Measurements from ENCODE around the gene NLRP8.

Gene NLRP8

DNA sequence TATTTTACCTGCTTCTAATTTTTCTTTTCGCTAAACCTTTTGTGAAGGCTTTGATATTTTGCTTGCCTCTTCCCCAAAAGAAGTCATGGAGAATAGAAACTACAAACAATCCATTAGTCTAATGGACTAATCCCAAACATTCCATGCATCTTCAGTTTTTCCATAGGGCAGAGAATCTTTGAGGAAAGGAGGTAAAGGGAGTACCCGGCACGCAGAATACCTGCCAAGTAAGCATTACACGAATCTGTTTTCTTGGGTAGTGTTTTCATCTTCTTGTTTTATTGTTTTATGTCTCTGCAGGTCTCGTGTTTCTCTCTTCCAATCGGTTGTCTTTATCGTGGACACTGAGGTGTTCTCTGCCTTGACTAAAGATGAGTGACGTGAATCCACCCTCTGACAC is at the start of gene NLRP8:
Gene NLRP8 (plus strand): TSS at position 301 of the 400 bp plus-strand sequence.
- no peak within 1 kb of the TSS for H3K4me3 ChIP-seq
- no peak within 1 kb of the TSS for H3K27ac ChIP-seq
- no peak for DNase-seq (ENCODE audit: low spot score)
- TF ChIP-seq, protein P1, sequence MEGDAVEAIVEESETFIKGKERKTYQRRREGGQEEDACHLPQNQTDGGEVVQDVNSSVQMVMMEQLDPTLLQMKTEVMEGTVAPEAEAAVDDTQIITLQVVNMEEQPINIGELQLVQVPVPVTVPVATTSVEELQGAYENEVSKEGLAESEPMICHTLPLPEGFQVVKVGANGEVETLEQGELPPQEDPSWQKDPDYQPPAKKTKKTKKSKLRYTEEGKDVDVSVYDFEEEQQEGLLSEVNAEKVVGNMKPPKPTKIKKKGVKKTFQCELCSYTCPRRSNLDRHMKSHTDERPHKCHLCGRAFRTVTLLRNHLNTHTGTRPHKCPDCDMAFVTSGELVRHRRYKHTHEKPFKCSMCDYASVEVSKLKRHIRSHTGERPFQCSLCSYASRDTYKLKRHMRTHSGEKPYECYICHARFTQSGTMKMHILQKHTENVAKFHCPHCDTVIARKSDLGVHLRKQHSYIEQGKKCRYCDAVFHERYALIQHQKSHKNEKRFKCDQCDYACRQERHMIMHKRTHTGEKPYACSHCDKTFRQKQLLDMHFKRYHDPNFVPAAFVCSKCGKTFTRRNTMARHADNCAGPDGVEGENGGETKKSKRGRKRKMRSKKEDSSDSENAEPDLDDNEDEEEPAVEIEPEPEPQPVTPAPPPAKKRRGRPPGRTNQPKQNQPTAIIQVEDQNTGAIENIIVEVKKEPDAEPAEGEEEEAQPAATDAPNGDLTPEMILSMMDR (IDR thresholded peaks at IDR 0.05): no peak

DNA sequence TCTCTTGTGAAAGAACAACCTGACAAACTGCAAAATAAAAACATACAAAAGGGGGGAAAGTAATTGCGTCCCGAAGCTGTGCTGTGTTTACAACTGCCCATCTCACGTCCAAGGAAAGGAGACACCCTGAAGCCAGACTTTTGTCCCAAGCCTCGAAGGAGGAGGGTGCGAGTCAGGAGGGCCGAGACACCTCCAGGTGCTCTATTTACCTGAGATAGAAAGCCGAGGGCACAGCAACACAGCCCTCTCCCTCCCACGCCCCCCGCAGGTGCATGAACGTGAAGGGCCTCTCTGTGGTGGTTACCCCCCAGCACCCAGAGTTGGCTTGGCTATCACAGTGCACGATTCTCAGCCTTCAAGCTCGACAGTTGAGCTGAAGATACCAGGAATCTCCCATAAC is 48.7 kb upstream of the NLRP8 start:
- no peak for DNase-seq (ENCODE audit: low spot score)
- Histone ChIP-seq H3K4me3 (no peak overlapping the region), H3K27ac (no peak overlapping the region)
- TF ChIP-seq, protein P1 (IDR thresholded peaks at IDR 0.05): no peak

GRCh38 chr19:55901369-55902079 is 46.1 kb upstream of the NLRP8 start:
- Histone ChIP-seq H3K4me3 (no peak overlapping the region), H3K27ac (no peak overlapping the region)
- TF ChIP-seq, protein P1 (IDR thresholded peaks at IDR 0.05): no peak
- no peak for DNase-seq (ENCODE audit: low spot score)

DNA sequence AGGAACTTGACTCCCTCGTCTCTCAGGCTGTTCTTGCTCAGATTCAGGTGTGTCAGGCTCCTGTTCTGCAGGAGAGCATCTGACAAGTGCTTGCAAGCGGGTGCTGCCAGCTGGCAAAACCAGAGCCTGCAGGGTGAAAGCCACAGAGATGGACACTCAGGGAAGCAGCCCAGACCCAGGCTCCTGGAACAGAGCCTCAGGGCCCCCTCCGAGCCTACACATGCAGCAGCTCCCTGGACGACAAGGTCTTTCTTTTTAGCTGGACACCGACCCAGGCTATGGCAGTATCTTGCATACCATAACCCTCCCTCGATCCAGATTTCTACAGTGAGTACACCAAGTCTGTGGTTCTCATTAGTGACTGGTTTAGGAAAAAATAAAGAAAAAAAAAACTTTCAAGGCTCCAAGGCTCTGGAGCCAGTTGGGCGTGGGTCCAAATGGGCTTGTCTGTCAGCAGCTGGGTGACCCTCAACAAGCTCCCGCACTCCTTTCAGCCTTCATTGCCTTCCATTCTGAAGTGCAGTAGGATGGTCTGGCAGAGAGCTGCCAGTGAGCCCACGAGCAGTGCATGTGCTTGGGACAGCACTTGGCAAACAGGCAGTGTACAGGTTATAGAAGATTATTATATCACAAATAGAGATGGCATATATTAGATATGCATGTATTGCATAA is 45.4 kb upstream of the NLRP8 start:
- Histone ChIP-seq H3K27ac (no peak overlapping the region), H3K4me3 (no peak overlapping the region)
- TF ChIP-seq, protein P1 (IDR thresholded peaks at IDR 0.05): no peak
- no peak for DNase-seq (ENCODE audit: low spot score)

DNA sequence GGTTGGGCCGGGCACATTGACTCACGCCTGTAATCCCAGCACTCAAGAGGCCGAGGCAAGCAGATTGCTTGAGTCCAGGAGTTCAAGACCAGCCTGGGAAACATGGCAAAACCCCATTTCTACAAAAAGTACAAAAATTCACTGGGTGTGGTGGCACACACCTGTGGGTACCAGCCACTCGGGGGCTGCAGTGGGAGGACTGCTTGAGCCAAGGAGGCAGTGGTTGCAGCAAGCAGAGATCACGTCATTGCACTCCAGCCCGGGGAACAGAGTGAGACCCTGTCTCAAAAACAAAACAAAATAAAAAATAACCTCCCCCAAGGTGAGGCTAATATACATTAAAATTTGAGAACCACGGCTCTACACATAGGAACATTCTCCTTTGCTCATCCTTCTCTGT is 40.3 kb upstream of the NLRP8 start:
- no peak overlapping the region for H3K27ac ChIP-seq
- no peak for DNase-seq (ENCODE audit: low spot score)
- TF ChIP-seq, protein P1 (IDR thresholded peaks at IDR 0.05): no peak
- no peak overlapping the region for H3K4me3 ChIP-seq

- DNase-seq (ENCODE audit: low spot score): no peak
- Histone ChIP-seq H3K4me3 (no peak overlapping the region), H3K27ac (no peak overlapping the region)
- TF ChIP-seq, protein P1 (IDR thresholded peaks at IDR 0.05): no peak
Measured at GRCh38 chr19:55907746-55908145, 39.9 kb upstream of the NLRP8 start.

GRCh38 chr19:55909801-55910200 is 37.8 kb upstream of the NLRP8 start:
- no peak for DNase-seq (ENCODE audit: low spot score)
- Histone ChIP-seq H3K27ac (no peak overlapping the region), H3K4me3 (no peak overlapping the region)
- TF ChIP-seq, protein P1 (IDR thresholded peaks at IDR 0.05): no peak

All from coronary artery (tissue), 2 donors.